Endothelial cell of umbilical vein (primary cell): ENCODE data around the gene C5AR2. TPM values are rescaled to one million over a fixed set of nuclear protein-coding genes. Genes with fewer than 3 reads are reported as not detected.

Experiments used
- BruUV-seq: library from RNA; stranded (reverse); fragments of 400-500 nt; replicated peaks from 2 replicates; lab custom pipeline; 2021; lab: Mats Ljungman, UMichigan
- CTCF ChIA-PET: fragments of 300-600, 350-600 bp; sonication (Branson Sonifier 250); formaldehyde crosslinking; loops from one replicate; lab custom pipeline; 2021; ENCODE audit warnings: antibody characterized with exemption, inconsistent platforms; lab: Charles Lee
- POLR2A ChIA-PET: fragments of 300-600, 350-600 bp; sonication (Branson Sonifier 250); formaldehyde crosslinking; loops from one replicate; lab custom pipeline; 2021; ENCODE audit warnings: antibody characterized with exemption, inconsistent platforms; lab: Charles Lee
- DNase-seq: peaks from one replicate; pipeline ENCODE4 v3.0.0-alpha.2; 2011; ENCODE audit warnings: low read depth, low spot score
- FAIRE-seq: peaks from 2 replicates; lab custom pipeline; 2011; peaks lifted over from hg19 to GRCh38; lab: Jason Lieb, UNC
- H2AFZ ChIP-seq: 2 replicates; pipeline ENCODE4 v1.6.0; 2012; ENCODE audit warnings: low read depth, low read length, control low read depth, inconsistent platforms
- H3K27ac ChIP-seq: 2 replicates; pipeline ENCODE4 v1.5.1; 2011; ENCODE audit warnings: low read depth, mild to moderate bottlenecking, control low read depth, low read length, moderate library complexity; ENCODE audit not compliant: insufficient read depth
- H3K27me3 ChIP-seq, 2 experiments: 2 replicates each; pipeline versions ENCODE4 v1.6.0 to v1.6.1; 2011; ENCODE audit warnings: low read length in 2 of 2, mixed read lengths in 1 of 2; ENCODE audit not compliant: control insufficient read depth in 2 of 2, insufficient read depth in 2 of 2
- H3K36me3 ChIP-seq, 2 experiments: 2 replicates in 1 of 2; 3 replicates in 1 of 2; pipeline ENCODE4 v1.5.1; 2011; ENCODE audit warnings: low read length in 2 of 2, mild to moderate bottlenecking in 1 of 2, moderate library complexity in 1 of 2; ENCODE audit not compliant: control insufficient read depth in 2 of 2, insufficient read depth in 2 of 2; ENCODE audit errors: extremely low read depth in 1 of 2
- H3K4me1 ChIP-seq: 3 replicates; pipeline ENCODE4 v1.5.1; 2011; ENCODE audit warnings: mild to moderate bottlenecking, low read length; ENCODE audit not compliant: control insufficient read depth, insufficient read depth; ENCODE audit errors: extremely low read depth
- H3K4me2 ChIP-seq: 2 replicates; pipeline ENCODE4 v1.6.1; 2011; ENCODE audit warnings: low read length, control low read depth, mixed read lengths; ENCODE audit not compliant: insufficient read depth
- H3K4me3 ChIP-seq, 3 experiments: fragments of 200-600 bp in 1 of 3; sonication (generic), shearing (Covaris generic) in 1 of 3; replicated peaks in 1 of 3; 2 replicates each; pipeline ENCODE4 v1.5.1; 2011 to 2016; ENCODE audit warnings: control low read depth in 3 of 3, low read length in 3 of 3, mild to moderate bottlenecking in 2 of 3, inconsistent platforms in 1 of 3, low read depth in 1 of 3, moderate library complexity in 1 of 3; ENCODE audit not compliant: insufficient read depth in 1 of 3
- H3K79me2 ChIP-seq: 2 replicates; pipeline ENCODE4 v1.6.0; 2012; ENCODE audit warnings: low read length, inconsistent platforms; ENCODE audit not compliant: control insufficient read depth, insufficient read depth
- H3K9ac ChIP-seq: replicated peaks from 2 replicates; pipeline ENCODE3; 2011; ENCODE audit warnings: low read length, control low read depth; ENCODE audit not compliant: insufficient read depth; ENCODE audit errors: extremely low read depth
- H3K9me1 ChIP-seq: replicated peaks from 3 replicates; pipeline ENCODE4 v1.6.0; 2011; ENCODE audit warnings: mild to moderate bottlenecking, low read length; ENCODE audit not compliant: control insufficient read depth, insufficient read depth; ENCODE audit errors: extremely low read depth
- H3K9me3 ChIP-seq: replicated peaks from 2 replicates; pipeline ENCODE4 v1.5.1; 2012; ENCODE audit warnings: low read length, inconsistent platforms; ENCODE audit not compliant: control insufficient read depth, insufficient read depth
- H4K20me1 ChIP-seq: replicated peaks from 2 replicates; pipeline ENCODE3; 2011; ENCODE audit warnings: mild to moderate bottlenecking, low read length; ENCODE audit not compliant: control insufficient read depth, insufficient read depth; ENCODE audit errors: extremely low read depth
- EZH2 ChIP-seq: IDR thresholded peaks from 2 replicates; pipeline ENCODE4 v1.6.1; 2012; ENCODE audit warnings: borderline replicate concordance, low read depth, mild to moderate bottlenecking, moderate library complexity, low read length, inconsistent platforms; ENCODE audit not compliant: severe bottlenecking
- FOS ChIP-seq: IDR thresholded peaks from 2 replicates; pipeline ENCODE4 v1.6.1; 2011; ENCODE audit warnings: mild to moderate bottlenecking, low read length, moderate library complexity, borderline replicate concordance; ENCODE audit not compliant: insufficient read depth
- GATA2 ChIP-seq: IDR thresholded peaks from 2 replicates; pipeline ENCODE4 v1.7.0; 2011; ENCODE audit warnings: low read depth, mild to moderate bottlenecking, moderate library complexity, mixed read lengths, low read length; ENCODE audit not compliant: insufficient read length, insufficient read depth
- JUN ChIP-seq: IDR thresholded peaks from 2 replicates; pipeline ENCODE4 v1.6.1; 2011; ENCODE audit warnings: borderline replicate concordance, low read depth; ENCODE audit not compliant: insufficient read length, insufficient read depth
- MAX ChIP-seq: IDR thresholded peaks from 2 replicates; pipeline ENCODE4 v1.6.1; 2011; ENCODE audit not compliant: insufficient read depth, insufficient read length
- MYC ChIP-seq: IDR thresholded peaks from one replicate; pipeline ENCODE4 v1.6.1; 2011; ENCODE audit warnings: mild to moderate bottlenecking, low read depth, low read length
- POLR2A ChIP-seq: IDR thresholded peaks from 2 replicates; pipeline ENCODE4 v1.6.1; 2012; ENCODE audit warnings: low read depth, mild to moderate bottlenecking, control low read depth, low read length
- POLR2AphosphoS5 ChIP-seq: IDR thresholded peaks from 2 replicates; pipeline ENCODE4 v1.6.1; 2012; ENCODE audit warnings: low read depth, mild to moderate bottlenecking, control low read depth, low read length, moderate library complexity; ENCODE audit not compliant: insufficient read depth
- dilution Hi-C: fragments of 300-500 bp; cut with MboI; formaldehyde crosslinking; loops from one replicate; pipeline ENCODE4 v1.15.0; 2019; ENCODE audit warnings: low sequenced_read_pairs; ENCODE audit not compliant: extremely low pct_ligation_motif_present
- intact Hi-C: fragments of 100-400 bp; cut with micrococcal nuclease; formaldehyde crosslinking; loops from one replicate; pipeline ENCODE4 v1.10.0; 2022
- polyA plus RNA-seq, 4 experiments: library from polyadenylated mRNA; depleted of rRNA in 3 of 4; stranded (reverse) in 3 of 4; unstranded in 1 of 4; fragments of >200 nt; gene quantifications; 2 replicates each; pipeline versions ENCODE4 v1.2.1 to v1.2.3, GENCODE V29; 2011 to 2012; ENCODE audit warnings: missing spikeins in 1 of 4
- total RNA-seq: library from RNA; stranded (reverse); gene quantifications from 2 replicates; pipeline ENCODE4 v1.2.3, GENCODE V29; 2021
- TF ChIP-seq, protein P1 (sequence below), 2 donors: IDR thresholded peaks; 1 replicate in 1 of 2; 2 replicates in 1 of 2; pipeline ENCODE4 v1.5.1; 2011; ENCODE audit warnings: low read length in 2 of 2, mild to moderate bottlenecking in 2 of 2, moderate library complexity in 2 of 2, control low read depth in 1 of 2, inconsistent platforms in 1 of 2, low read depth in 1 of 2; ENCODE audit not compliant: insufficient read depth in 1 of 2; ENCODE audit errors: extremely low read depth in 1 of 2

The C5AR2 gene
- total and polyA plus RNA-seq, 2 donors (not counting 3 experiments of a cell fraction or from before 2014, with no cell fraction given): not detected

DNA sequence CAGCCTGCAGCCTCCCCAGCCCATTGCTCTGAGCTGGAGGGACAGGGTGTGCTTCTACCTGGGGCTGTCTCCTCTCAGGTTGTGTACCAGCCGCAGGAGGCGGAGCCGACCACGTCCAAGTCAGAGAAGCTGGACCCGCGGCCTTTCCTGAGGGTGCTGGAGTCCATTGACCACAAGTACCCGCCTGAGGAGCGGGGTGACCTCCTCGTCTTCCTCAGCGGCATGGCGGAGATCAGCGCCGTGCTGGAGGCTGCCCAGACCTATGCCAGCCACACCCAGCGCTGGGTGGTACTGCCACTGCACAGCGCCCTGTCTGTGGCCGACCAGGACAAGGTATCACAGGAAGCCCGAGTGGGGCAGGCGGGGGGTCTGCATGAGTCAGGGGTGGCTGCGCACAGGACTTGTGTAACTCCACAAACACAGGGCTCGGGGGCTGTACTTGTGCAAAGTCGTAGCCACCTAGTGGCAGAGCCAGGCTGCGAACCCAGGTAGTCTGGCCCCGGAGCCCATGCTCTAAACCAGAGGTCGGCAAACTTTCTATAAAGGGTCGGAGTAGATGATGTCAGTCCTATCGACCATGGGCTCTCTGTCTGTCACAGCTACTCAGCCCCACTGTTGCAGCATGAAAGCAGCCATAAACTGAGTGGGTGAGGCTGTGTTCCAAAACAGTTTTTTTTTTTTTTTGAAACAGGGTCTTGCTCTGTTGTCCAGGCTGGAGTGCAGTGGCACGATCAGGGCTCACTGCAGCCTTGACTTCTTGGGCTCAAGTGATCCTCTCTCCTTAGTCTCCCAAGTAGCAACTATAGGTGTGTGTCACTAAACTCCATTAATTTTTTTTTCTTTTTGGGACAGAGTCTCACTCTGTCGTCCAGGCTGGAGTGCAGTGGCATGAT lies 26.1 kb downstream of the C5AR2 start:
- POLR2A ChIA-PET: no interaction called here
- no peak for DNase-seq
- intact Hi-C loops (no loop called here), dilution Hi-C loops (no loop called here)
- Histone ChIP-seq H3K9me3 (no peaks in the 10 kb centered on the region), H3K4me2 (no peak overlapping the region), H2AFZ (no peak overlapping the region), H3K79me2 (peaks cover 12% of the 10 kb centered on the region), H3K36me3 (peaks cover 17 to 45% of the 10 kb centered on the region in 2 experiments), H3K27ac (no peak overlapping the region), H4K20me1 (no peaks in the 10 kb centered on the region), H3K9me1 (no peaks in the 10 kb centered on the region), H3K4me3 (no peak overlapping the region), H3K9ac (no peak overlapping the region), H3K4me1 (no peaks in the 10 kb centered on the region), H3K27me3 (no peaks in the 10 kb centered on the region)
- CTCF ChIA-PET: interaction anchor here (1.3 to 1.7 kb wide), 2 partner anchors 9 kb away, joined by 4 to 10 read pairs; partner anchors contain the start of gene DHX34
- FAIRE-seq: no peak
- no TSS peak for BruUV-seq
- TF ChIP-seq, protein P1, sequence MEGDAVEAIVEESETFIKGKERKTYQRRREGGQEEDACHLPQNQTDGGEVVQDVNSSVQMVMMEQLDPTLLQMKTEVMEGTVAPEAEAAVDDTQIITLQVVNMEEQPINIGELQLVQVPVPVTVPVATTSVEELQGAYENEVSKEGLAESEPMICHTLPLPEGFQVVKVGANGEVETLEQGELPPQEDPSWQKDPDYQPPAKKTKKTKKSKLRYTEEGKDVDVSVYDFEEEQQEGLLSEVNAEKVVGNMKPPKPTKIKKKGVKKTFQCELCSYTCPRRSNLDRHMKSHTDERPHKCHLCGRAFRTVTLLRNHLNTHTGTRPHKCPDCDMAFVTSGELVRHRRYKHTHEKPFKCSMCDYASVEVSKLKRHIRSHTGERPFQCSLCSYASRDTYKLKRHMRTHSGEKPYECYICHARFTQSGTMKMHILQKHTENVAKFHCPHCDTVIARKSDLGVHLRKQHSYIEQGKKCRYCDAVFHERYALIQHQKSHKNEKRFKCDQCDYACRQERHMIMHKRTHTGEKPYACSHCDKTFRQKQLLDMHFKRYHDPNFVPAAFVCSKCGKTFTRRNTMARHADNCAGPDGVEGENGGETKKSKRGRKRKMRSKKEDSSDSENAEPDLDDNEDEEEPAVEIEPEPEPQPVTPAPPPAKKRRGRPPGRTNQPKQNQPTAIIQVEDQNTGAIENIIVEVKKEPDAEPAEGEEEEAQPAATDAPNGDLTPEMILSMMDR (IDR thresholded peaks at IDR 0.05; ENCODE audit: extremely low read depth in 1 of 2, insufficient read depth in 1 of 2, low read depth in 1 of 2, low read length in 2 of 2): peak in 1 of 2 donors; percentile 29
- no peak for TF ChIP-seq GATA2

GRCh38 chr19:47358936-47359335 lies 27.0 kb downstream of the C5AR2 start:
- Histone ChIP-seq H3K36me3 (peaks cover 17 to 37% of the 10 kb centered on the region in 2 experiments), H3K4me1 (peaks cover 8% of the 10 kb centered on the region), H3K9ac (no peak overlapping the region), H3K79me2 (peaks cover 9% of the 10 kb centered on the region), H2AFZ (no peak overlapping the region), H3K9me3 (no peaks in the 10 kb centered on the region), H3K27me3 (no peaks in the 10 kb centered on the region), H3K4me3 (no peak overlapping the region), H3K27ac (no peak overlapping the region), H3K4me2 (no peak overlapping the region), H4K20me1 (no peaks in the 10 kb centered on the region), H3K9me1 (no peaks in the 10 kb centered on the region)
- no peak for DNase-seq
- no peak for FAIRE-seq
- ChIA-PET POLR2A (no interaction called here), CTCF (interaction anchor here (1.3 kb wide), 1 partner anchor 10 kb away, joined by 4 read pairs; the partner anchor contains the start of gene DHX34)
- intact Hi-C loops: no loop called here
- TF ChIP-seq MAX (no peak), FOS (no peak), POLR2A (no peak), POLR2AphosphoS5 (no peak), JUN (no peak), EZH2 (no peak), GATA2 (no peak), MYC (no peak)
- TF ChIP-seq, protein P1 (IDR thresholded peaks at IDR 0.05; ENCODE audit: extremely low read depth in 1 of 2, insufficient read depth in 1 of 2, low read depth in 1 of 2, low read length in 2 of 2): no peak
- dilution Hi-C loops: no loop called here
- BruUV-seq: no TSS peak
